ENCODE results near the gene CNDP1. TPM values are rescaled to one million over a fixed set of nuclear protein-coding genes. Genes with fewer than 3 reads are reported as not detected.

Gene CNDP1
- polyA plus RNA-seq, 3 donors: not detected

DNA sequence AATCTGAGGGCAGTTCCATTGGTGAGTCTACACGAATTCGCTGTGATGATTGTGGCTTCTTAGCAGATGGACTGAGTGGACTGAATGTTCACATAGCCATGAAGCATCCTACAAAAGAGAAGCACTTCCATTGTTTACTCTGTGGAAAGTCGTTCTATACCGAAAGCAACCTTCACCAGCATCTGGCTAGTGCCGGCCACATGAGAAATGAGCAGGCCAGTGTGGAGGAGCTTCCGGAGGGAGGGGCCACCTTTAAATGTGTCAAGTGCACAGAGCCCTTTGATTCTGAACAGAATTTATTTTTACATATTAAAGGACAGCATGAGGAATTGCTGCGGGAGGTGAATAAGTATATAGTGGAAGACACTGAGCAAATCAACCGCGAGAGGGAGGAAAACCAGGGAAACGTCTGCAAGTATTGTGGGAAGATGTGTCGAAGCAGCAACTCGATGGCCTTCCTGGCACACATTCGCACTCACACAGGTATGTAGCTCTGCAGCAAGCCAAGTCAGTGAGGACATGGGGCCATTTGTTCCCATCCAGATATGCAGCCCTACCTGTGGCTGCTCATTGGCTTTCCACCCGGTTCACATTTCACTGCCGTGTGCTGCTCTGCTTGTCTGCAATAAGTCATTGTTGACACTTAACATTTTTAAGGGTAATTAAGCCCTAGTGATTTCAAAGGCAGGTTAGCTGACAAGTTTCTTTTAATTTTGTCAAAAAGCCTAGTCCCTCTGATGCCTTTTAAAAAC lies 101.1 kb downstream of the CNDP1 start:
- peaks cover 0 to 1% (median 0%) of the 10 kb centered on the region in 3 donors for H3K27me3 Mint-ChIP-seq (ENCODE audit: low read depth in 3 of 3)
- no peak overlapping the region for H3K4me3 Mint-ChIP-seq
- DNase-seq: no peak
- H3K4me1 Mint-ChIP-seq: peaks cover 49% of the 10 kb centered on the region
- no peak overlapping the region for H3K27ac ChIP-seq (ENCODE audit: low read depth in 1 of 2, low read length in 2 of 2)
- H3K9me3 ChIP-seq (replicated peaks in 1 of 2; ENCODE audit: control insufficient read depth in 1 of 2, insufficient read depth in 1 of 2, low read length in 2 of 2): no peaks in the 10 kb centered on the region
- peaks cover 38 to 43% of the 10 kb centered on the region in 2 donors for H3K36me3 Mint-ChIP-seq
- H3K36me3 ChIP-seq (replicated peaks in 1 of 2; ENCODE audit: control insufficient read depth in 1 of 2, insufficient read depth in 2 of 2, low read length in 2 of 2): peaks cover 3 to 29% of the 10 kb centered on the region in 2 donors
- H3K4me1 ChIP-seq (ENCODE audit: control insufficient read depth in 1 of 2, insufficient read depth in 2 of 2, low read length in 2 of 2): peaks cover 35 to 49% of the 10 kb centered on the region in 2 donors
- TF ChIP-seq, protein P1, sequence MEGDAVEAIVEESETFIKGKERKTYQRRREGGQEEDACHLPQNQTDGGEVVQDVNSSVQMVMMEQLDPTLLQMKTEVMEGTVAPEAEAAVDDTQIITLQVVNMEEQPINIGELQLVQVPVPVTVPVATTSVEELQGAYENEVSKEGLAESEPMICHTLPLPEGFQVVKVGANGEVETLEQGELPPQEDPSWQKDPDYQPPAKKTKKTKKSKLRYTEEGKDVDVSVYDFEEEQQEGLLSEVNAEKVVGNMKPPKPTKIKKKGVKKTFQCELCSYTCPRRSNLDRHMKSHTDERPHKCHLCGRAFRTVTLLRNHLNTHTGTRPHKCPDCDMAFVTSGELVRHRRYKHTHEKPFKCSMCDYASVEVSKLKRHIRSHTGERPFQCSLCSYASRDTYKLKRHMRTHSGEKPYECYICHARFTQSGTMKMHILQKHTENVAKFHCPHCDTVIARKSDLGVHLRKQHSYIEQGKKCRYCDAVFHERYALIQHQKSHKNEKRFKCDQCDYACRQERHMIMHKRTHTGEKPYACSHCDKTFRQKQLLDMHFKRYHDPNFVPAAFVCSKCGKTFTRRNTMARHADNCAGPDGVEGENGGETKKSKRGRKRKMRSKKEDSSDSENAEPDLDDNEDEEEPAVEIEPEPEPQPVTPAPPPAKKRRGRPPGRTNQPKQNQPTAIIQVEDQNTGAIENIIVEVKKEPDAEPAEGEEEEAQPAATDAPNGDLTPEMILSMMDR (IDR thresholded peaks at IDR 0.05): no peak
- no peak overlapping the region for H3K4me3 ChIP-seq (replicated peaks in 1 of 3; ENCODE audit: low read depth in 2 of 3, low read length in 3 of 3)
- peaks cover 0 to 2% (median 0%) of the 10 kb centered on the region in 7 donors for H3K9me3 Mint-ChIP-seq
- no peak overlapping the region for H2AFZ ChIP-seq (ENCODE audit: insufficient read depth, low read depth, low read length, poor library complexity, severe bottlenecking)
- intact Hi-C loops (cut with micrococcal nuclease): no loop called here
- H3K4me2 ChIP-seq (replicated peaks; ENCODE audit: extremely low read depth, low read length, poor library complexity, severe bottlenecking): no peak overlapping the region
- WGBS (ENCODE audit: insufficient coverage): 98% methylated on average over 8 of the region's 15 CpGs
- no peak overlapping the region for H3K9ac ChIP-seq (ENCODE audit: insufficient read depth, low read length, poor library complexity, severe bottlenecking)
- H3K27me3 ChIP-seq (ENCODE audit: control insufficient read depth in 2 of 2, insufficient read depth in 2 of 2, low read length in 2 of 2): no peaks in the 10 kb centered on the region
- no peaks in the 10 kb centered on the region for H3K79me2 ChIP-seq (ENCODE audit: insufficient read depth, low read length)
- peak overlapping the region in 1 of 7 donors; percentile 21 for H3K27ac Mint-ChIP-seq
- no peaks in the 10 kb centered on the region for H4K20me1 ChIP-seq (ENCODE audit: insufficient read depth, low read length)

Other genes with a start within 250 kb of the CNDP1 start
- gene CYB5A, start 242.5 kb upstream of the CNDP1 start, polyA plus RNA-seq: 10 to 100 TPM; 19.0 to 27.6 (median 22.4) TPM
- gene C18orf63, start 218.7 kb upstream of the CNDP1 start, polyA plus RNA-seq: not detected
- not detected for gene DIPK1C, start 77.2 kb upstream of the CNDP1 start, polyA plus RNA-seq
- gene CNDP2, start 38.1 kb upstream of the CNDP1 start, polyA plus RNA-seq: 100 to 1,000 TPM; 103 to 186 (median 122) TPM
- 1 to 10 TPM; 1.3 to 3.6 (median 1.6) TPM for gene ZNF407, start 63.4 kb downstream of the CNDP1 start, polyA plus RNA-seq